ENCODE measurements around the gene DOCK4.

DOCK4 gene

GRCh38 chr7:111785076-111785475 is 421.1 kb downstream of the DOCK4 start:
- DNase-seq: no peak

GRCh38 chr7:111784296-111784695 is 421.9 kb downstream of the DOCK4 start:
- DNase-seq: no peak

- DNase-seq: no peak
These were observed 422.3 kb downstream of the DOCK4 start for GRCh38 chr7:111783854-111784253.

GRCh38 chr7:111780527-111780926 is 425.7 kb downstream of the DOCK4 start:
- DNase-seq: no peak

GRCh38 chr7:111775206-111775605 is 431.0 kb downstream of the DOCK4 start:
- no peak for DNase-seq

GRCh38 chr7:111772716-111773115 is 433.5 kb downstream of the DOCK4 start:
- DNase-seq: no peak

- DNase-seq: no peak
These were observed 434.6 kb downstream of the DOCK4 start for GRCh38 chr7:111771638-111772037.

GRCh38 chr7:111770116-111770515 is 436.1 kb downstream of the DOCK4 start:
- no peak for DNase-seq

- no peak for DNase-seq
These were observed 440.2 kb downstream of the DOCK4 start for GRCh38 chr7:111765751-111766643.

- DNase-seq: no peak
These were observed 442.9 kb downstream of the DOCK4 start for GRCh38 chr7:111763221-111763801.

- DNase-seq: no peak
These were observed 443.4 kb downstream of the DOCK4 start for GRCh38 chr7:111762799-111763198.

GRCh38 chr7:111762211-111762610 is 444.0 kb downstream of the DOCK4 start:
- DNase-seq: no peak

- DNase-seq: no peak
These were observed 446.2 kb downstream of the DOCK4 start for GRCh38 chr7:111760043-111760442.

GRCh38 chr7:111758332-111758731 is 447.9 kb downstream of the DOCK4 start:
- DNase-seq: no peak

- no peak for DNase-seq
These were observed 449.5 kb downstream of the DOCK4 start for GRCh38 chr7:111756687-111757178.

GRCh38 chr7:111755383-111755782 is 450.8 kb downstream of the DOCK4 start:
- DNase-seq: no peak

GRCh38 chr7:111753968-111754367 is 452.2 kb downstream of the DOCK4 start:
- DNase-seq: no peak

- no peak for DNase-seq
These were observed 454.1 kb downstream of the DOCK4 start for GRCh38 chr7:111752022-111752582.

GRCh38 chr7:111750878-111751277 is 455.3 kb downstream of the DOCK4 start:
- DNase-seq: no peak

GRCh38 chr7:111750228-111750627 is 456.0 kb downstream of the DOCK4 start:
- no peak for DNase-seq

- no peak for DNase-seq
These were observed 456.6 kb downstream of the DOCK4 start for GRCh38 chr7:111749625-111750024.

- no peak for DNase-seq
These were observed 458.5 kb downstream of the DOCK4 start for GRCh38 chr7:111747718-111748117.

GRCh38 chr7:111746950-111747349 is 459.2 kb downstream of the DOCK4 start:
- no peak for DNase-seq
